22Rv1 (cell line): Measurements from ENCODE around the gene TRMT11.
"Not testable (repeated sequence)": the region's sequence is repeated elsewhere in the genome, so short reads cannot be mapped to it uniquely, and the experiment has no call there.

Source experiments
- H3K27ac ChIP-seq: fragments of 450-650 bp; 2 replicates; pipeline ENCODE4 v1.5.1; 2017
- CTCF ChIP-seq: fragments of 450-650 bp; IDR thresholded peaks from 2 replicates; pipeline ENCODE4 v1.5.1; 2017; ENCODE audit warnings: mild to moderate bottlenecking
- ZFX ChIP-seq: fragments of 450-650 bp; IDR thresholded peaks from 2 replicates; pipeline ENCODE4 v1.6.1; 2017; ENCODE audit warnings: antibody characterized with exemption, borderline replicate concordance

TRMT11 gene

GRCh38 chr6:125944434-125944816 is 41.9 kb upstream of the TRMT11 start:
- no peak overlapping the region for H3K27ac ChIP-seq
- TF ChIP-seq ZFX, result no peak

DNA sequence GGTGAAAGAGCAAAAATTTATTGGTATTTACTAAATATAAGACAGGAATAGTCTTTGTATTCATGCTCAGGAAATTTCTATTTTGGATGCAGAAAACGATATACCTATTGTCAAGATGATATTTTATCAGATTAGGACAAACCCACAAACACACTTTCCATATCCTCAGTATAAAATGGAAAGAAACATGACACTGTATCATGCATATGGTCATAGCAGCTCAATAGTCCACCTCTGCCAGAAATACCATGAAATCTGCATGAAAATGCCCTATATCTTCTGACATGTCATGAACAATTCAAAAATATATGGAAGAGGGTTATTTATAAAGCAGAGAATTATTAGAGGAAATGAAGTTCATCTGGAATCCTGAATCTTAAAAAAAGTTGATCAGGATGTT is 41.4 kb upstream of the TRMT11 start:
- H3K27ac ChIP-seq, result no peak overlapping the region
- TF ChIP-seq ZFX (no peak), CTCF (no peak)

DNA sequence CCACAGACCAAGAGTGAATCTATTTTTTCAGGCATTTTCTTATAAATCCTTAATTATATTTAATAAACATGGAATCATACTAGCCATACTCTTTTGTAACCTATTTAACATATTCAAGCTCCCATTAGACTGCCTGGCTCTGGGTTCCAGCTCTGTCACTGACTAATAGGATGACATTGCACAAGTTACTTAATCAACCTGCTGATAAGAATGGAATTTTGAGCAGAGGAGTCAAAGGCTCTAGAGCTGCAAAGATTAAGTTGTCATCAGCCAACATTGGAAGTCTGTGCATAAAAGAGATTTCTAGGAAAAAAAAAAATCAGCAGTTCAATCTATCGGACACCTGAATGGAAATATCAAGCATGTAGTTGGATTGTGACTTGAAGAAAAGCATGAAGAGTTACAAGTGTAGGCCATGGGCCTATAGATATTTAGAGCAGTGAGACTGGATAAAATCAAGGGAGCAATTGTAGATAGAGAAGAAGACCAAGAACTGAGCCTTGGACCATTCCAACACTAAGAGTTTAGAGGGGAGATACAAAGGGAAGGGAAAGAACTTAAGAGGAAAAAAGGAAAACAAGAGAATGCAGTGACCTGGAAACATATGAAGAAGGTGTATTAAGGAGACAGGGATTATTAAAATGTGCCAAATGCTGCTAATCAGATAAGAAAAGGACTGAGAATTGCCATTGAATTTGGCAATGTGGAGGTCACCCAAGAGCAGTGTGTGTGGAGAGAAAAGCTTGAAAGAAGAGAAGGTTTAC is 40.8 kb upstream of the TRMT11 start:
- TF ChIP-seq ZFX (no peak), CTCF (no peak)
- no peak overlapping the region for H3K27ac ChIP-seq

DNA sequence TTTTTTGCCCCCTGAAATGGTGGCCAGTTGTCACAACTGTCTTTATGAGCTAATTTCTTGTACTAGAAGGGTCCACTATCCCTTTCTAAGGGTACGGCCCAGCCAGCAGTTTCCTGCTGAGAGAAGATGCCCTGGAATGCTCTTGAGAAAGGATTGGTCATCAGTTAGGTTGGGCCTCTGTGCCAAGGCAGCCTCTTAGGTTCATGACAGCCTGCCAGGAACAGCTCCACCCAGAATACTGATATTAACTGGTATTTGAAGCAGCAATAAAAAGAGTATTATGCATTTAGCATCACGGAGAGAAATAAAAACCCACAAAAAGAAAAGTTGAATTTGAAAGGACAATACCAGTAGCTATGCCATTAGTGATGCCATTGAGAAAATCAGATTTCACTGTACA is 38.7 kb upstream of the TRMT11 start:
- no peak overlapping the region for H3K27ac ChIP-seq
- TF ChIP-seq CTCF, result no peak
- TF ChIP-seq ZFX, result no peak

- TF ChIP-seq ZFX (no peak), CTCF (no peak)
- no peak overlapping the region for H3K27ac ChIP-seq
These were observed 37.9 kb upstream of the TRMT11 start for GRCh38 chr6:125948455-125948854.

GRCh38 chr6:125949069-125949468 is 37.3 kb upstream of the TRMT11 start:
- no peak for TF ChIP-seq ZFX
- no peak for TF ChIP-seq CTCF
- H3K27ac ChIP-seq, result no peak overlapping the region

GRCh38 chr6:125950293-125950692 is 36.0 kb upstream of the TRMT11 start:
- H3K27ac ChIP-seq, result no peak overlapping the region
- TF ChIP-seq ZFX (no peak), CTCF (no peak)

- not testable (repeated sequence) for H3K27ac ChIP-seq
These were observed 35.6 kb upstream of the TRMT11 start for GRCh38 chr6:125950716-125951115.
